ENCODE results near the gene NGFR.

NGFR gene

DNA sequence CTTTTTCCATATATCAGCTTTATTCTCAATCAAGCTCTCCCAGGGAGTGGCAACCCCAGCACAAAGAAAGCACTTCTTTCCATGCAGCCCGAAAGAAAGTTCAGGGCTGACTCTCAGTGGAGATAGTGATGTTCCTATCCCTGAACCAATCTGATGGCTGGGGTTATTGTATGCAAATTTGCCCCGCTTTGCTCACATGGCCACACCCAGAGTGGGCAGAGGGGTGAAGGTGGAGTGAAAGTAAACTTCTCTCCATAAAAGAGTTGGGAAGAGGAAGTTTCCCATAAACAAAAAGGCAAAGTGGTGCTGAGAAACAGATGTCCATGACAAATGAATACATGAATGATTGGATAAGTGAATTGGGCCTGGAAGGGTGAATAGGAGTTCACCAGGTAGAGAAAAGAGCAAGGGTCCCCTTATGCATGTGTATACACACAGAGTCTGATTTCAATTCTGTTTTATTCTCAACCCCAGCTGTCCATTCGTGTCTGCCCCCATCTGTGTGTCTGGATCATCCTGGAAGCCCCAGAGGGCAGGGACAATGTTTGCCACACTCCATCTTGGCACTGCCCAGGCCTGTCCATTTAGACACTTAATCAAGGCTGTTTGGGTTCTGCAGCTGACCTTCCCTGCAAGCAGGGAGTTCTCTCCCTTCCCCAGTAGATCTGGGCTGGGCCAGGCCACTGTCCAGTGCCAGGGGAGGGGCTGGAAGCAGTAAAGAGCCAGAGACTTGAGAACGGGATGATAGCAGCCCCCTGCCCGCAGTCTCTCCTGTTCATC is 14.1 kb upstream of the NGFR start:
- Histone ChIP-seq H3K4me3 (ENCODE audit: control insufficient read depth in 1 of 7, extremely low read depth in 1 of 7, insufficient read depth in 4 of 7, low read depth in 2 of 7, low read length in 6 of 7) (no peak overlapping the region), H3K36me3 (ENCODE audit: control insufficient read depth in 4 of 4, insufficient read depth in 4 of 4, low read length in 3 of 4) (no peaks in the 10 kb centered on the region), H3K4me1 (ENCODE audit: control extremely low read depth in 1 of 4, control insufficient read depth in 4 of 4, insufficient read depth in 4 of 4, low read length in 3 of 4) (peaks cover 0 to 14% (median 5%) of the 10 kb centered on the region in 4 experiments), H3K27me3 (replicated peaks in 2 of 5; ENCODE audit: control insufficient read depth in 4 of 5, insufficient read depth in 5 of 5, low read length in 4 of 5) (peaks cover 2 to 40% (median 13%) of the 10 kb centered on the region in 5 experiments), H3K27ac (ENCODE audit: insufficient read depth in 1 of 2, low read depth in 1 of 2, low read length in 2 of 2, poor library complexity in 1 of 2, severe bottlenecking in 2 of 2) (no peak overlapping the region), H3K9me3 (ENCODE audit: control extremely low read depth in 1 of 5, control insufficient read depth in 4 of 5, insufficient read depth in 2 of 5, low read depth in 1 of 5, low read length in 4 of 5) (no peaks in the 10 kb centered on the region)
- no peak for DNase-seq
- CTCF ChIA-PET: interaction anchor here (0.7 to 1.3 kb wide), 2 partner anchors 9 to 16 kb away, joined by 3 to 4 read pairs; no protein-coding TSS in a partner anchor
- POLR2A ChIA-PET: interaction anchor here (1.0 kb wide), 1 partner anchor 19 kb away, joined by 5 read pairs; no protein-coding TSS in a partner anchor
- 83% methylated on average over 1 of the region's 5 CpGs for WGBS (ENCODE audit: insufficient coverage)

DNA sequence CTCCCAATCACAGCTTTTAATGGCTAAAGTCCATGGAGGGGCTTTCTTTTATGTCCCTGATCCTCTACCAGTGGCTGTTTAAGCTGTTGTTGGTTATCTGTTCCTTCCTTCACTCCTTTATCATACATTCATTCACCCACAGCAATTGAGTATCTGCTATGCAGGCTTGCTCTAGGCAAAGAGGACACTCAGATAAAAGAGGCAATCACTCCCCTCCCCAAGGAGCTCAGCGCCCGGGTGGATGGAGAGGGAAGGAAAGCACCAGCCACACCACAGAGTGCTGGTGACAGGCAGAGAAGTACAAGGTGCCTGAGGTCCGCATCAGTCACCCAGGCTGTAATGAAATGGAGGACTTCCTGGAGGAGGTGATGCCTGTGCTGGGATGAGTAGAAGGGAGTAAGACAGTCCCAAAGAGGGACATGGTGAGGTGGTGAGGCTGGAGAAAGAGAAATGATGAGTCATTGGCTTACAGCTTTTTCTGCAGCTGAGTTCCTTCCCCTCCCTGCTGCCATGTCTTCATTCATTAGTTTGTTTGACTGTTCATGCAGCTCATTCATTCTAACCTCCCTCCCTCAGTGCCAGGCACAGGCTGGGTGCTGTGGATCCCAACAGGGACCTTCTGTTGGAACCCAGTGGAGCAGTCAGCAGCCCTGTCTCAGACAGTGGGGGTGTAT is 12.8 kb upstream of the NGFR start:
- POLR2A ChIA-PET: interaction anchor here (0.5 to 0.7 kb wide), 2 partner anchors 22 to 117 kb away, joined by 3 read pairs; no protein-coding TSS in a partner anchor
- no peak overlapping the region for H3K4me3 ChIP-seq (ENCODE audit: control insufficient read depth in 1 of 7, extremely low read depth in 1 of 7, insufficient read depth in 4 of 7, low read depth in 2 of 7, low read length in 6 of 7)
- peaks cover 2 to 50% (median 20%) of the 10 kb centered on the region in 5 experiments for H3K27me3 ChIP-seq (replicated peaks in 2 of 5; ENCODE audit: control insufficient read depth in 4 of 5, insufficient read depth in 5 of 5, low read length in 4 of 5)
- DNase-seq: peak in 2 of 3 donors; percentile 50 to 57
- no peaks in the 10 kb centered on the region for H3K9me3 ChIP-seq (ENCODE audit: control extremely low read depth in 1 of 5, control insufficient read depth in 4 of 5, insufficient read depth in 2 of 5, low read depth in 1 of 5, low read length in 4 of 5)
- CTCF ChIA-PET: interaction anchor here (1.1 to 1.3 kb wide), 3 partner anchors 15 to 52 kb away, joined by 3 to 4 read pairs (median 3); no protein-coding TSS in a partner anchor
- H3K27ac ChIP-seq (ENCODE audit: insufficient read depth in 1 of 2, low read depth in 1 of 2, low read length in 2 of 2, poor library complexity in 1 of 2, severe bottlenecking in 2 of 2): no peak overlapping the region
- 67% methylated on average over 1 of the region's 3 CpGs for WGBS (ENCODE audit: insufficient coverage)
- peaks cover 0 to 25% (median 16%) of the 10 kb centered on the region in 4 experiments for H3K4me1 ChIP-seq (ENCODE audit: control extremely low read depth in 1 of 4, control insufficient read depth in 4 of 4, insufficient read depth in 4 of 4, low read length in 3 of 4)
- H3K36me3 ChIP-seq (ENCODE audit: control insufficient read depth in 4 of 4, insufficient read depth in 4 of 4, low read length in 3 of 4): no peaks in the 10 kb centered on the region

DNA sequence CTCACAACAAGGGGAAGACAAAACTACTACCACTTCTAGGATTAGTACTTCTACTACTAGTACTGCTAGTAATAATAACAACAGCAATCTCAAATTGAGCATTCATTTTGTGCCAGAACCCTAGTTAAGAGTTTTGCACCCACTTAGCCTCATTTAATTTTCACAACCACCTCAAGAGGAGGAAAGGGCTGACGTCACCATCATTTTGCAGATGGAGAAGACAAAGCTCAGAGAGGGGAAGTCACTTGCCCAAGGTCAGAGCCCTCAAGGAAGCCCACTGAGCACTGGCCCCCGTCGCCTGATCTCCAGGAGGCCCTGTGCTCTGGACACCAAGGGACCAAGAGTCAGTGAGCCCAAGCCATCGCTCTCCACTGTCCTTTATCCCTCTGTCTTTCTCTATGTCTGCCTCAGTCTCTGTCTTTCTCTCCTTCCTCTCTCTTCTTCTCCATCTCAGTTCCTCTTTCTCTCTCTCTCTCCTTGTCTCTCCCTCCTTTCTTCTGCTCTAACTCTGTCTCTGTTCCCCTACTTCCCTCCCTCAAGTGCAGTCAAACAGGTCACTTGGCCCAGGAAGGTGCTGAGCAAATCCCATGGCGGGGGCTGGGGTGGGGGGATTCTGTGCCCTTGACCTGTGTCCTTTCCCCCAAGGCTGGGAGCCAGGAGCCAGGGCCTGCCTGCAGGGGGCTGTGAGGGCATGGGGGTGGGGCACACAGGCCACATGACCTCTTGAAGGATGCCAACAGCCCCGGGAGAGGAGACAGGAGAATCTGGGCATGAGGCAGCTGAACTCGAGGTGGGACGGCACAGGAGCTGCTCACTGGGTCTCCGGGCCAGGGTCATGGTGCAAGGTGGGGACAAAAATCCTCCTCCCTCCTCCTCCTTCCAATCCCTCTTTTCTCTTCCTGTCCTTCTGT is 11.2 kb upstream of the NGFR start:
- H3K27me3 ChIP-seq (replicated peaks in 2 of 5; ENCODE audit: control insufficient read depth in 4 of 5, insufficient read depth in 5 of 5, low read length in 4 of 5): peaks cover 2 to 48% (median 17%) of the 10 kb centered on the region in 5 experiments
- no peaks in the 10 kb centered on the region for H3K36me3 ChIP-seq (ENCODE audit: control insufficient read depth in 4 of 4, insufficient read depth in 4 of 4, low read length in 3 of 4)
- DNase-seq: no peak
- H3K4me3 ChIP-seq (ENCODE audit: control insufficient read depth in 1 of 7, extremely low read depth in 1 of 7, insufficient read depth in 4 of 7, low read depth in 2 of 7, low read length in 6 of 7): no peak overlapping the region
- H3K4me1 ChIP-seq (ENCODE audit: control extremely low read depth in 1 of 4, control insufficient read depth in 4 of 4, insufficient read depth in 4 of 4, low read length in 3 of 4): peaks cover 0 to 25% (median 16%) of the 10 kb centered on the region in 4 experiments
- H3K9me3 ChIP-seq (ENCODE audit: control extremely low read depth in 1 of 5, control insufficient read depth in 4 of 5, insufficient read depth in 2 of 5, low read depth in 1 of 5, low read length in 4 of 5): no peaks in the 10 kb centered on the region
- 68% methylated on average over 8 of the region's 9 CpGs for WGBS (ENCODE audit: insufficient coverage)
- CTCF ChIA-PET: interaction anchor here (0.6 to 2.2 kb wide), 3 partner anchors 9 to 73 kb away, joined by 3 to 6 read pairs (median 3); no protein-coding TSS in a partner anchor
- POLR2A ChIA-PET: no interaction called here
- H3K27ac ChIP-seq (ENCODE audit: insufficient read depth in 1 of 2, low read depth in 1 of 2, low read length in 2 of 2, poor library complexity in 1 of 2, severe bottlenecking in 2 of 2): no peak overlapping the region

DNA sequence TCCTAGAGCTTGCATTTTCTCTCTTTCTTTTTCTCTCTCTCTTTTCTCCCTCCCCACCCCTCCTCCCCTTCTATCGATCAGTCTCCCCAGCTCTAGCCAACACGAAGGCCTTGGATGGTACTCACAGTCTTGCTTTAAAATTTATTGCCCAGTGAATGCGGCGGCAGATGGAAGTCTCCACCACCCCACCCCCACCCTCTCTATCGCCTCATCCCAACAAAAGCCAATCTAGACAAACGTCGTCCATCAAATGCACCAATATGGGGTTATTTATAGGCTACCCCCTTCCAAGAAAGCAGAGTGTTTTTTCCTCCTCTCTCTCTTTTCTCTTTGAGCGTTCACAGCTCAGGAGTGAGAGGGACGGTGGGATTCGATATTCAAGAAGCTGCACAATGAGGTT is 10.5 kb upstream of the NGFR start:
- Histone ChIP-seq H3K27ac (ENCODE audit: insufficient read depth in 1 of 2, low read depth in 1 of 2, low read length in 2 of 2, poor library complexity in 1 of 2, severe bottlenecking in 2 of 2) (no peak overlapping the region), H3K36me3 (ENCODE audit: control insufficient read depth in 4 of 4, insufficient read depth in 4 of 4, low read length in 3 of 4) (no peaks in the 10 kb centered on the region), H3K9me3 (ENCODE audit: control extremely low read depth in 1 of 5, control insufficient read depth in 4 of 5, insufficient read depth in 2 of 5, low read depth in 1 of 5, low read length in 4 of 5) (no peaks in the 10 kb centered on the region), H3K27me3 (replicated peaks in 2 of 5; ENCODE audit: control insufficient read depth in 4 of 5, insufficient read depth in 5 of 5, low read length in 4 of 5) (peaks cover 0 to 41% (median 17%) of the 10 kb centered on the region in 5 experiments), H3K4me1 (ENCODE audit: control extremely low read depth in 1 of 4, control insufficient read depth in 4 of 4, insufficient read depth in 4 of 4, low read length in 3 of 4) (peaks cover 0 to 25% (median 16%) of the 10 kb centered on the region in 4 experiments), H3K4me3 (ENCODE audit: control insufficient read depth in 1 of 7, extremely low read depth in 1 of 7, insufficient read depth in 4 of 7, low read depth in 2 of 7, low read length in 6 of 7) (no peak overlapping the region)
- WGBS (ENCODE audit: insufficient coverage): 76% methylated on average over 2 of the region's 10 CpGs
- DNase-seq: no peak
- CTCF ChIA-PET: interaction anchor here (0.6 to 2.8 kb wide), 5 partner anchors 8 to 73 kb away, joined by 3 to 10 read pairs (median 3); no protein-coding TSS in a partner anchor
- POLR2A ChIA-PET: no interaction called here

DNA sequence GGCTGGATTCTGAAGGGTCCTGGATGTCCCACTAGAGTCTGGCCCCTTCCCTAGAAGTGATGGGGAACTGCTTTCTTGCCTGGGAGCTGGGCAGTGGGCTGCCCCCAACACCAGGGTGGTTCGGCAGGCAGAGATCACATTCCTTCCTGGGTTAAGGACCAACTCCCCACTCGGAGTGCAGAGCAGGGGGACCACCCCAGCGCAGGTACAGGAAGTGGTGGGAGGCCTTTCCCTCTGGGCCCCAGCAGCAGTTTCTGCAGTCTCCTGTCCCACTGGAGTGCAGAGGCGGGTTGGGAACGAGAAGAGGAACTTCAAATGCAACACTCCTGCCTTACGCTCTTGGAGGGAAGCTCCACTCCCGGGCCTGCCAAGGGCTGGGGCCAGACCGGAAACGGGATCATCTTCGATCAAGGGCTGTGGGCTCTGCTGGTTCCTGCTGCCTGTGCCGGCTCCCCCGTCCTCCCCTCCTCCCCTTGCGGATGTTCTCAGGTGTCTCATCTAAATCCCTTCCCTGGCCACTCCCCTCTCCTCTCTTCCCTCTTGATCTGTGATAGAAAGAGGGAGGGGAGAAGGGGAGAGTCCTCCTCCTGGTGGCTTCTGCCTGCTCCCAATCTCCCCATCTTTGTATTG is 9.0 kb upstream of the NGFR start:
- DNase-seq: peak in 1 of 3 donors; percentile 11
- CTCF ChIA-PET: interaction anchor here (1.3 to 2.8 kb wide), 3 partner anchors 10 to 71 kb away, joined by 3 to 10 read pairs (median 6); partner anchors contain the start of gene NGFR
- Histone ChIP-seq H3K9me3 (ENCODE audit: control extremely low read depth in 1 of 5, control insufficient read depth in 4 of 5, insufficient read depth in 2 of 5, low read depth in 1 of 5, low read length in 4 of 5) (no peaks in the 10 kb centered on the region), H3K4me1 (ENCODE audit: control extremely low read depth in 1 of 4, control insufficient read depth in 4 of 4, insufficient read depth in 4 of 4, low read length in 3 of 4) (peaks cover 0 to 25% (median 16%) of the 10 kb centered on the region in 4 experiments), H3K27me3 (replicated peaks in 2 of 5; ENCODE audit: control insufficient read depth in 4 of 5, insufficient read depth in 5 of 5, low read length in 4 of 5) (peaks cover 0 to 32% (median 13%) of the 10 kb centered on the region in 5 experiments), H3K27ac (ENCODE audit: insufficient read depth in 1 of 2, low read depth in 1 of 2, low read length in 2 of 2, poor library complexity in 1 of 2, severe bottlenecking in 2 of 2) (no peak overlapping the region), H3K4me3 (ENCODE audit: control insufficient read depth in 1 of 7, extremely low read depth in 1 of 7, insufficient read depth in 4 of 7, low read depth in 2 of 7, low read length in 6 of 7) (no peak overlapping the region), H3K36me3 (ENCODE audit: control insufficient read depth in 4 of 4, insufficient read depth in 4 of 4, low read length in 3 of 4) (no peaks in the 10 kb centered on the region)
- POLR2A ChIA-PET: no interaction called here
- WGBS (ENCODE audit: insufficient coverage): 0% methylated on average over 7 of the region's 13 CpGs

DNA sequence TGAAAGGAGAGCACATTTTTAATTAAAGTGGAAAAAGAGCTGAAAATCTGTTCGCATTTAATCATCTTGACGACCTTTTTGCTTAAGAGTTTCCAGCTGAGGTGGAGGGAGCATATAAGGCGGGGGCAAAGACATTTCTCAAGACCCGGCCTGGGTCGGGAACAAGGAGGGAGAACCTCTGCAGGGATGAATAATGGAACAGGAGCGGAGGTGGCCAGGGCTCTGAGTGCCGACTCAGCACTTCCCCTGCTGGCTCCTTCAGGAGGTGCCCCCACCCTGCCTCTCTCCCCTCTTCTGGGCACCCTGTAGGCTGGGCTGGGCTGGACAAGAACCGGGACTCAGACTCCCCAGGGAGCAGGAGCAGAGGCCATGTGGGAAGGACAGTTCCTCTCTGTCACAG is 7.9 kb upstream of the NGFR start:
- 73% methylated on average over 5 of the region's 8 CpGs for WGBS (ENCODE audit: insufficient coverage)
- ChIA-PET POLR2A (no interaction called here), CTCF (interaction anchor here (2.8 kb wide), 1 partner anchor 12 kb away, joined by 10 read pairs; no protein-coding TSS in a partner anchor)
- Histone ChIP-seq H3K4me1 (ENCODE audit: control extremely low read depth in 1 of 4, control insufficient read depth in 4 of 4, insufficient read depth in 4 of 4, low read length in 3 of 4) (peaks cover 0 to 24% (median 15%) of the 10 kb centered on the region in 4 experiments), H3K27ac (ENCODE audit: insufficient read depth in 1 of 2, low read depth in 1 of 2, low read length in 2 of 2, poor library complexity in 1 of 2, severe bottlenecking in 2 of 2) (no peak overlapping the region), H3K36me3 (ENCODE audit: control insufficient read depth in 4 of 4, insufficient read depth in 4 of 4, low read length in 3 of 4) (no peaks in the 10 kb centered on the region), H3K4me3 (ENCODE audit: control insufficient read depth in 1 of 7, extremely low read depth in 1 of 7, insufficient read depth in 4 of 7, low read depth in 2 of 7, low read length in 6 of 7) (no peak overlapping the region), H3K27me3 (replicated peaks in 2 of 5; ENCODE audit: control insufficient read depth in 4 of 5, insufficient read depth in 5 of 5, low read length in 4 of 5) (peaks cover 0 to 36% (median 13%) of the 10 kb centered on the region in 5 experiments), H3K9me3 (ENCODE audit: control extremely low read depth in 1 of 5, control insufficient read depth in 4 of 5, insufficient read depth in 2 of 5, low read depth in 1 of 5, low read length in 4 of 5) (no peaks in the 10 kb centered on the region)
- no peak for DNase-seq

Data from common myeloid progenitor, CD34-positive (primary cell).